H1 (cell line): ENCODE results near the gene ANAPC15. TPM values are rescaled to one million over a fixed set of nuclear protein-coding genes. Genes with fewer than 3 reads are reported as not detected.
A peak's percentile ranks its signal among the peaks of the same experiment; 100 is the strongest.

Experiments
- CBX5 ChIP-seq: fragments of 300-800, 300-1000 bp; sonication (generic); IDR thresholded peaks from 2 replicates; pipeline ENCODE4 v1.7.1; 2016; ENCODE audit warnings: antibody characterized with exemption, low read length, low read depth
- CTCF ChIP-seq, 3 experiments: IDR thresholded peaks; 1 replicate in 2 of 3; 2 replicates in 1 of 3; pipeline versions ENCODE4 v1.5.1 to v1.6.1; 2011; ENCODE audit warnings: low read length in 3 of 3, mild to moderate bottlenecking in 3 of 3, inconsistent platforms in 2 of 3, low read depth in 1 of 3, moderate library complexity in 1 of 3; ENCODE audit not compliant: insufficient read depth in 1 of 3; ENCODE audit errors: control extremely low read depth in 1 of 3
- JUND ChIP-seq: IDR thresholded peaks from 2 replicates; pipeline ENCODE4 v1.6.1; 2011; ENCODE audit warnings: mild to moderate bottlenecking, improper control_type of control experiment, low read length
- KDM1A ChIP-seq: fragments of 200-600, 300-600 bp; sonication (generic); IDR thresholded peaks from 2 replicates; pipeline ENCODE4 v1.7.1; 2016; ENCODE audit warnings: mild to moderate bottlenecking, low read length, borderline replicate concordance
- PHF8 ChIP-seq: fragments of 200-600 bp; sonication (generic); conservative IDR thresholded peaks from 2 replicates; pipeline ENCODE4 v1.7.1; 2012; ENCODE audit warnings: low read depth, mild to moderate bottlenecking, inconsistent platforms, low read length, moderate library complexity
- SAP30 ChIP-seq: fragments of 300-600 bp; sonication (generic); IDR thresholded peaks from 2 replicates; pipeline ENCODE4 v1.7.1; 2012; ENCODE audit warnings: low read length, moderate library complexity, mild to moderate bottlenecking, inconsistent platforms; ENCODE audit not compliant: insufficient read depth, insufficient replicate concordance
- SIRT6 ChIP-seq: IDR thresholded peaks from one replicate; pipeline ENCODE4 v1.7.1; 2012; ENCODE audit warnings: low read length, inconsistent platforms
- SIX5 ChIP-seq: IDR thresholded peaks from 2 replicates; pipeline ENCODE4 v1.6.1; 2011; ENCODE audit warnings: mild to moderate bottlenecking, low read depth, low read length
- SRF ChIP-seq: IDR thresholded peaks from 2 replicates; pipeline ENCODE4 v1.6.1; 2011; ENCODE audit warnings: mild to moderate bottlenecking, low read depth, low read length, moderate library complexity
- TEAD4 ChIP-seq: IDR thresholded peaks from 2 replicates; pipeline ENCODE4 v1.6.1; 2012; ENCODE audit warnings: low read depth, low read length, inconsistent platforms, mixed read lengths
- polyA plus RNA-seq, 7 experiments: library from polyadenylated mRNA; depleted of rRNA in 3 of 7; stranded (reverse) in 5 of 7; unstranded in 2 of 7; fragments of >200 nt in 5 of 7; fragments of 200-250 nt in 2 of 7; gene quantifications; 1 replicate in 5 of 7; 2 replicates in 1 of 7; 4 replicates in 1 of 7; pipeline versions ENCODE4 v1.2.1 to v1.2.3, GENCODE V29; 2011 to 2013; ENCODE audit warnings: missing spikeins in 2 of 7, mixed read lengths in 2 of 7
- total RNA-seq: library from RNA; stranded (reverse); fragmentation: NEBNext Ultra II Directional; extraction: Animal tissue kit (Norgen Biotek cat#: 25700); gene quantifications from 2 replicates; pipeline ENCODE4 v1.2.1, GENCODE V29; 2021

ANAPC15 gene
- total and polyA plus RNA-seq, 2 of the 8 experiments (the other 6 are each of a cell fraction or from before 2014, with no cell fraction given), result 66.2 to 74.9 TPM

- TF ChIP-seq CTCF (IDR thresholded peaks at IDR 0.05; ENCODE audit: control extremely low read depth in 1 of 3, insufficient read depth in 1 of 3, low read depth in 1 of 3, low read length in 3 of 3), result no peak
- TF ChIP-seq JUND, result no peak
- 0 out of 2 replicates have a peak, but pooled peaks have one; percentile 26 for TF ChIP-seq KDM1A
- no peak for TF ChIP-seq CBX5
- TF ChIP-seq SIX5, result no peak
- TF ChIP-seq SIRT6, result no peak
- TF ChIP-seq SRF, result no peak
- TF ChIP-seq PHF8, result 0 out of 2 replicates have a peak, but pooled peaks have one; percentile 10
- no peak for TF ChIP-seq TEAD4
- no peak for TF ChIP-seq SAP30
These were observed 31.3 kb downstream of the ANAPC15 start (continued) for GRCh38 chr11:72081184-72081644.
